K562 (cell line): ENCODE measurements around the gene SLC37A3. TPM values are rescaled to one million over a fixed set of nuclear protein-coding genes. Genes with fewer than 3 reads are reported as not detected.

Experiments
- ATF1 ChIP-seq, 2 experiments: fragments of 450-650 bp in 1 of 2; IDR thresholded peaks; 2 replicates each; pipeline ENCODE4 v1.6.1; 2016; ENCODE audit warnings: missing compliant biosample characterization in 1 of 2, missing genetic modification characterization in 1 of 2
- BRCA1 ChIP-seq, 2 experiments: fragments of 450-650 bp in 1 of 2; sonication (generic) in 1 of 2; formaldehyde crosslinking in 1 of 2; IDR thresholded peaks; 2 replicates each; pipeline versions ENCODE4 v1.5.0 to v1.6.1; 2017 to 2020; ENCODE audit warnings: mild to moderate bottlenecking in 1 of 2, missing genetic modification reagents in 1 of 2
- BRD9 ChIP-seq: fragments of 450-650 bp; IDR thresholded peaks from 2 replicates; pipeline ENCODE4 v1.6.1; 2018; ENCODE audit warnings: low read depth; ENCODE audit not compliant: partially characterized antibody
- DNMT1 ChIP-seq: fragments of 450-650 bp; IDR thresholded peaks from 2 replicates; pipeline ENCODE4 v1.6.1; 2016; ENCODE audit warnings: antibody characterized with exemption, mild to moderate bottlenecking
- HES1 ChIP-seq: fragments of 450-650 bp; IDR thresholded peaks from 2 replicates; pipeline ENCODE4 v1.6.1; 2016; ENCODE audit warnings: low read depth, mild to moderate bottlenecking, moderate library complexity
- NFXL1 ChIP-seq: fragments of 450-650 bp; formaldehyde crosslinking; IDR thresholded peaks from 2 replicates; pipeline ENCODE4 v1.4.0; 2021; ENCODE audit warnings: mild to moderate bottlenecking
- PATZ1 ChIP-seq: fragments of 250-450 bp; sonication (Bioruptor Pico); IDR thresholded peaks from 2 replicates; pipeline ENCODE4 v1.5.0; 2020; ENCODE audit warnings: mild to moderate bottlenecking, borderline replicate concordance
- PBX2 ChIP-seq, 2 experiments: IDR thresholded peaks in 1 of 2; conservative IDR thresholded peaks in 1 of 2; 2 replicates each; pipeline ENCODE4 v1.6.1; 2016; ENCODE audit warnings: low read depth in 2 of 2, mild to moderate bottlenecking in 1 of 2, missing compliant biosample characterization in 1 of 2, missing genetic modification characterization in 1 of 2, moderate library complexity in 1 of 2
- REST ChIP-seq, 2 experiments: fragments of 450-650 bp; formaldehyde crosslinking in 1 of 2; IDR thresholded peaks; 2 replicates each; pipeline versions ENCODE4 v1.4.0 to v1.6.1; 2014 to 2020; ENCODE audit warnings: mild to moderate bottlenecking in 2 of 2, borderline replicate concordance in 1 of 2, low read depth in 1 of 2
- RHOXF2B ChIP-seq: fragments of 250-450 bp; sonication (Bioruptor Pico); conservative IDR thresholded peaks from 2 replicates; pipeline ENCODE4 v1.5.1; 2021
- ZNF445 ChIP-seq: fragments of 250-450 bp; sonication (Bioruptor Pico); IDR thresholded peaks from 2 replicates; pipeline ENCODE4 v1.4.0; 2020; ENCODE audit warnings: low read depth, mild to moderate bottlenecking, moderate library complexity
- polyA plus RNA-seq, 8 experiments: library from polyadenylated mRNA; depleted of rRNA in 4 of 8; stranded (reverse) in 5 of 8; unstranded in 3 of 8; fragments of >200 nt; fragmentation: Nextera tagmentation in 2 of 8; fragmentation: Illumina TruSeq in 1 of 8; extraction: Ambion mirVana in 2 of 8; extraction: Trizol in 1 of 8; gene quantifications; 2 replicates each; pipeline versions ENCODE4 v1.2.1 to v1.2.3, GENCODE V29; 2011 to 2014; ENCODE audit warnings: inconsistent platforms in 1 of 8, missing spikeins in 1 of 8
- total RNA-seq, 7 experiments: library from RNA; depleted of rRNA in 6 of 7; stranded (reverse); fragments of >200 nt in 6 of 7; fragmentation: Illumina TruSeq in 2 of 7; extraction: Trizol in 2 of 7; gene quantifications; 2 replicates each; pipeline versions ENCODE4 v1.2.1 to v1.2.3, GENCODE V29; 2011 to 2021; ENCODE audit warnings: low replicate concordance in 1 of 7

The SLC37A3 gene
- total and polyA plus RNA-seq, 9 of the 15 experiments (the other 6 are each of a cell fraction or from before 2014, with no cell fraction given), result 11.7 to 59.1 (median 26.8) TPM

GRCh38 chr7:140326116-140326928 is 72.0 kb downstream of the SLC37A3 start (continued):
- no peak for TF ChIP-seq PBX2 (CRISPR knock-in tag; IDR thresholded peaks at IDR 0.05; ENCODE audit: low read depth)
- 0 out of 2 replicates have a peak, but pooled peaks have one; percentile 5 for TF ChIP-seq PBX2 (tag; conservative IDR thresholded peaks at IDR 0.05; ENCODE audit: low read depth)
- no peak for TF ChIP-seq PATZ1 (CRISPR knock-in tag)
- peak; percentile 79 for TF ChIP-seq BRD9
- no peak for TF ChIP-seq DNMT1
- TF ChIP-seq HES1, result no peak
- TF ChIP-seq REST (IDR thresholded peaks at IDR 0.05; ENCODE audit: borderline replicate concordance), result peak; percentile 92
- no peak for TF ChIP-seq REST (CRISPR knock-in tag; IDR thresholded peaks at IDR 0.05; ENCODE audit: low read depth)
- TF ChIP-seq BRCA1 (IDR thresholded peaks at IDR 0.05), result no peak
- no peak for TF ChIP-seq BRCA1 (CRISPR knock-in tag; IDR thresholded peaks at IDR 0.05)
- 0 out of 2 replicates have a peak, but pooled peaks have one; percentile 4 for TF ChIP-seq RHOXF2B (CRISPR knock-in tag)
- no peak for TF ChIP-seq ATF1 (CRISPR knock-in tag; IDR thresholded peaks at IDR 0.05)
- peak; percentile 27; the same call in 1 of the 2 replicates for TF ChIP-seq ATF1 (tag; IDR thresholded peaks at IDR 0.05)
- no peak for TF ChIP-seq ZNF445 (CRISPR knock-in tag)
- no peak for TF ChIP-seq NFXL1 (CRISPR knock-in tag)
